NCI-H187 (cell line): Measurements from ENCODE around the gene ABCA12.
"Not testable (repeated sequence)": the region's sequence is repeated elsewhere in the genome, so short reads cannot be mapped to it uniquely, and the experiment has no call there.

Experiments
- DNase-seq, 2 experiments: peaks; one replicate each; lab custom pipeline; 2025; lab: John Stamatoyannopoulos, UW

Gene ABCA12, protein sequence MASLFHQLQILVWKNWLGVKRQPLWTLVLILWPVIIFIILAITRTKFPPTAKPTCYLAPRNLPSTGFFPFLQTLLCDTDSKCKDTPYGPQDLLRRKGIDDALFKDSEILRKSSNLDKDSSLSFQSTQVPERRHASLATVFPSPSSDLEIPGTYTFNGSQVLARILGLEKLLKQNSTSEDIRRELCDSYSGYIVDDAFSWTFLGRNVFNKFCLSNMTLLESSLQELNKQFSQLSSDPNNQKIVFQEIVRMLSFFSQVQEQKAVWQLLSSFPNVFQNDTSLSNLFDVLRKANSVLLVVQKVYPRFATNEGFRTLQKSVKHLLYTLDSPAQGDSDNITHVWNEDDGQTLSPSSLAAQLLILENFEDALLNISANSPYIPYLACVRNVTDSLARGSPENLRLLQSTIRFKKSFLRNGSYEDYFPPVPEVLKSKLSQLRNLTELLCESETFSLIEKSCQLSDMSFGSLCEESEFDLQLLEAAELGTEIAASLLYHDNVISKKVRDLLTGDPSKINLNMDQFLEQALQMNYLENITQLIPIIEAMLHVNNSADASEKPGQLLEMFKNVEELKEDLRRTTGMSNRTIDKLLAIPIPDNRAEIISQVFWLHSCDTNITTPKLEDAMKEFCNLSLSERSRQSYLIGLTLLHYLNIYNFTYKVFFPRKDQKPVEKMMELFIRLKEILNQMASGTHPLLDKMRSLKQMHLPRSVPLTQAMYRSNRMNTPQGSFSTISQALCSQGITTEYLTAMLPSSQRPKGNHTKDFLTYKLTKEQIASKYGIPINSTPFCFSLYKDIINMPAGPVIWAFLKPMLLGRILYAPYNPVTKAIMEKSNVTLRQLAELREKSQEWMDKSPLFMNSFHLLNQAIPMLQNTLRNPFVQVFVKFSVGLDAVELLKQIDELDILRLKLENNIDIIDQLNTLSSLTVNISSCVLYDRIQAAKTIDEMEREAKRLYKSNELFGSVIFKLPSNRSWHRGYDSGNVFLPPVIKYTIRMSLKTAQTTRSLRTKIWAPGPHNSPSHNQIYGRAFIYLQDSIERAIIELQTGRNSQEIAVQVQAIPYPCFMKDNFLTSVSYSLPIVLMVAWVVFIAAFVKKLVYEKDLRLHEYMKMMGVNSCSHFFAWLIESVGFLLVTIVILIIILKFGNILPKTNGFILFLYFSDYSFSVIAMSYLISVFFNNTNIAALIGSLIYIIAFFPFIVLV (N-terminal part only)

DNA sequence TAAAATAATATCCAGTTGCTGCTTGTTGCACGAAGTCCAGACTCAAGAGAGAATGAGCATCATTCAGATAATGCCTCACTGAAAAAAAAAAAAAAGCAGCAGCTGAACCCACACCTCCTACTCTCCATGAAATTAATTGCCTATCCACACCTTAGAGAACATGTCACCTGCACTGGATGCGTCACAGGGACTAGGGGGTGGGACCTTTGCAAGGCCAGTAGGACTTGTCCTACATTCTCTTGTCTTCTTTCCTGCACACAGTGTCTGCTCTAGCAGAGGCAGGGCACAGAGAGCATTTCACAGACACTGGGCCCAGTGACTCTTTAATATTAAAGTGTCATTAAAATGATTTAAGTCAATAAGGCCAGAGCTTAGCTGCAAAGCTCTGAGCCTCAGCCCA is at the start of gene ABCA12:
Gene ABCA12 (minus strand): TSS at position 148 of the 400 bp plus-strand sequence. CDS start 418 bp downstream, outside the sequence.
- no peak for DNase-seq

DNA sequence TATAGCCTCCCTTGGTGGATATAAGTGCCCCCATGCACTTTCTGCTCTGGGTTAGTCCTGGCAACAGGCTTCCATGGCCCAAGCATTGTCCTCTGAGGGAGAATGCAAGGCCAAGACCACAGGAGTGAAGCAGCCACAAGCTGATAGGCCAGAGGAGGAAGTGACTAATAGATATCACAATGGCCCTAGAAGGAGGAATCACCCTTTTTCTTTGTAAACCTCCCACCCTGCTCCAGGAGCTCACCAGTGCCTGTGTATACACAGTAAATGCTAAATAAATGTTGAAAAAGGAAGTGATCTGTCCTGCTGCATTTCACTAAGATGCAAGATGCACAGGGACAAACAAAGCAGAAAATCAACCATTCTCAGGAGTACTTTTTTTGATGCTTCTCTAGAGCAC is 49.7 kb upstream of the ABCA12 start:
- DNase-seq, result no peak

DNA sequence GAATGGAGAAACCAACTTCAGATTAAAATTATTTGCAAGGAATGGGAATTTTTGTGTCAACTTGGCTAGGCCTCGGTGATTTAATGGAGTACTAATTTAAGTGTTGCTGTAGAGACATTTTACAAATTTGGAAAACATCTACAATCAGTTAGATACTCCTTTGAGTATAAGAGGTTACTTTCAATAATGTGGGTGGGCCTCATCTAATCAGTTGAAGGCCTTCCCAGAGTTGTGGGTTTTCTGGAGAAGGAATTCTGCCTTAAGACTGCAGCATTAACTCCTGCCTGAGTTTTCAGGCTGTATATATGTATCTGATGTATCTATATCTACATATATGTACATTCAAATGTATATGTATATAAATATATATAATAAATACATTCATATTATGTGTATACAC is 47.6 kb upstream of the ABCA12 start:
- DNase-seq, result no peak

DNA sequence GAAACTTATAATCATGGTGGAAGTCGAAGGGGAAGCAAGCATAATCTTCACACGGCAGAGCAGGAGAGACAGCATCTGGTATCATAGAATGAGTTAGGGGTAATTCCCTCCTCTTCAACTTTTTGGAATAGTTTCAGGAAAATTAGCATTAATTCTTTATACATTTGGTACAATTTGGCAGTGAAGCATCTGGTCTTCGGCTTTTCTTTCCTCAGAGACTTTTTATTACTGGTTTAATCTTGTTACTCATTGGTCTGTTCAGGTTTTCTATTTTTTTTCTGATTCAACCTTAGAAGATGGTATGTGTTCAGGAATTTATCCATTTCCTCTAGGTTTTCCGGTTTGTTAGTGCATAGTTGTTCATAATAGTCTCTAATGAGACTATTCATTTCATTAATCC is 39.7 kb upstream of the ABCA12 start:
- no peak for DNase-seq

DNA sequence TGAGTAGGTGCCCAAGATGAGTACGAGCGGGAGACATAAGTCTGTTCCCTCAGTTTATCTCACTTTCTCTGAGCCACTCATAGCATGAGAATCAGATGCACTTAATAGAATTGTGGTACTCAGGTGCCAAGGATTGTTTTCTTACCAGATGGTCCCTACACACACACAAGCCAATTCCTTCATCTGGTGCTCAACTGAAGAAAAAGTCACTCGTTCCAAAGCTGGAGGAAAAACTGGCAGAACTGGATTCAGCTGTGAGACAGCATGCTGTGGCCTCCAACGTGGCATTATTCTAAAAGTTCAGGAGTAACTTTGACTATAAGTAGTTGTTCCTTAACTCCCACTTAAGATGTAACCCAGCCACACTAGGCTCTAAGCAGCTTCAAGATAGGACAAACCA is 33.4 kb upstream of the ABCA12 start:
- DNase-seq, result no peak

DNA sequence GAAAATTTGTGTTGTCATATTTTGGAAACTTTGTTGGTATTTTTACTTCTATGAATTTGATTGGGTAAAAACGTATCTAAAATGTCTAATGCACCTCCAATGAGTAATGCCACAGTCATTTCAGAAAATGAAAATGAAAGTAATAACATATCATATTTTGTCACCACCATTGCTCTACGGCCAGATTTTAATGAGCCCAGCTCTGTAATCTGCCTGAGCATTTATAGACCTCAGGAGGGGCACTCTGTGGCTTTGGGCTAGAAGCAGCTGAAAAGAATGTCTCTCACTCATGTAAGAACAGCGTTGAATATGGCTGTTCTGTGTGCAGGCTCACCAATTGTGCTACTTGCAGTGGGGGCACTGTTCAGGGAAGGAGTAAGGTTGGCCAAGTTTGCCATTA is 32.7 kb upstream of the ABCA12 start:
- no peak for DNase-seq

DNA sequence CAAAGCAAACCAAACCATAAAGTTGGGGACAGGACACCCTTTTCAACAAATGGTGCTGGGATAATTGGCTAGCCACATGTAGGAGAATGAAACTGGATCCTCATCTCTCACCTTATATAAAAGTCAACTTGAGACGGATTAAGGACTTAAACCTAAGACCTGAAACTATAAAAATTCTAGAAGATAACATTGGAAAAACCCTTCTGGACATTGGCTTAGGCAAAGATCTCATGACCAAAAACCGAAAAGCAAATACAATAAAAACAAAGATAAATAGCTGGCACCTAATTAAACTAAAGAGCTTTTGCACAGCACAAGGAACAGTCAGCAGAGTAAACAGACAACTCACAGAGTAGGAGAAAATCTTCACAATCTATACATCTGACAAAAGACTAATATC is 28.1 kb upstream of the ABCA12 start:
- not testable (repeated sequence) for DNase-seq

DNA sequence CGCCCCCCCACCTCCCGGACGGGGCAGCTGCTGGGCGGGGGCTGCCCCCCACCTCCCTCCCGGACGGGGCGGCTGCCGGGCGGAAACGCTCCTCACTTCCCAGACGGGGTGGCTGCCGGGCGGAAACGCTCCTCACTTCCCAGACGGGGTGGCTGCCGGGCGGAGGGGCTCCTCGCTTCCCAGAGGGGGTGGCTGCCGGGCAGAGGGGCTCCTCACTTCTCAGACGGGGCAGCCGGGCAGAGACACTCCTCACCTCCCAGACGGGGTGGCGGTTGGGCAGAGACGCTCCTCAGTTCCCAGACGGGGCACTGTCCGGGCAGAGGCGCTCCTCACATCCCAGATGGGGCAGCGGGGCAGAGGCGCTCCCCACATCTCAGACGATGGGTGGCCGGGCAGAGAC is 24.9 kb upstream of the ABCA12 start:
- not testable (repeated sequence) for DNase-seq

DNA sequence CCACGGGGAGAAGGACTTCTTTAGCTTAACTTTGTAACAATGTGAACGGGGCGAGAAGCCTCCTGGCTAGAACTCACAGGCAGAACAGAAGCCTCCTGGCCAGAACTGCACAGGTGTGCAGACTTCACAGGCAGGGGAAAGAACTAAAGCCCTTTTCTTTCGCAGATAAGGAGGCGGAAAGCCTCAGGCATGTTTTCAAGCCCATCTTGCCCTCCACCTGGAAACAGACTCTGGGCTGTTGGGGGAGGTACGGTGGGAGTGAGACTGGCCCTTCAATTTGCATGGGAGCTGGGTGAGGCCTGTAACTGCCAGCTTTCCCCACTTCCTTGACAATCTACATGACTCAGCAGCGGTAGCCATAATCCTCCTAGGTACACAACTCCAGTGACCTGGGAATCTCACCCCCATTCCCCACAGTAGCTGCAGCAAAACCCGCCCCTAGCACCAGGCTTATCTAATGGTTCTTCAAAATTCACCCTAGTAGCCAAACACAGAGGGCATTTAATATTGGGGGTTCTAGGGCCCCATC is 22.9 kb upstream of the ABCA12 start:
- no peak for DNase-seq

DNA sequence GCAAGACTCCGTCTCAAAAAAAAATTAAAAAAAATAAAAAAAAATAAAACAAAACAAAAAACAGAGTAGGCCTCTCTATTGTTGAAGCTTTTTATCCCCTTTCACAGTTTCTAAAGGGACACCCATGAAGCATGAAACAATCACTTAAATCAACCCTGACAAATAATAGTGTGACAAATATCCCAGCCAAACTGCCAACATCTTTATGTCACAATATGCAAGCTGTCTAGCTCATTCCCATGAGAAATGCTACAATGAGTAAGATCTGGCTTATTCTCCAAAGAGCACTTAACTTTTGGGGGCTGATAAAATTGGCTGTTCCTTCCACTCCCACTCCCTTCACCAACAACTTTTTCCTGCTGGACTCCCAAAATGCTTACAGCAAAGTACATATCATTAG is 21.7 kb upstream of the ABCA12 start:
- DNase-seq, result no peak

DNA sequence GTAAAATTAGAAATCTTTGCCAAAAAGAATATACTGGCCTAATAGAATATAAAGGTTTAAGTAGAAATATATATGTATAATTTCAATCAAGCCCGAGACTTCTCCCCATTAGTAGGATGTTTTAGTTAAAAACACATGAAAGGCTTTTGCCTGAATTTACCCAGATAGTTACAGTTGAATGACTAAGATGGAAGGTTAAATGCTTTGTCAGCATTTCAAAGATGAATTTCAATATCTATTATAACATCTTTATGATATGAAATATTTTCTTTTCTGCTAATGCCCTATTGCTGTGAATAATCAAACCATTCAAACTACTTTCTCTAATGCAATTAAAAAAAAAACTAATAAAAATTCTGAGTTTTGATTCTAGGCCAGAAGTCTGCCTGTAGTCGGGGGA is 18.0 kb upstream of the ABCA12 start:
- DNase-seq, result no peak

DNA sequence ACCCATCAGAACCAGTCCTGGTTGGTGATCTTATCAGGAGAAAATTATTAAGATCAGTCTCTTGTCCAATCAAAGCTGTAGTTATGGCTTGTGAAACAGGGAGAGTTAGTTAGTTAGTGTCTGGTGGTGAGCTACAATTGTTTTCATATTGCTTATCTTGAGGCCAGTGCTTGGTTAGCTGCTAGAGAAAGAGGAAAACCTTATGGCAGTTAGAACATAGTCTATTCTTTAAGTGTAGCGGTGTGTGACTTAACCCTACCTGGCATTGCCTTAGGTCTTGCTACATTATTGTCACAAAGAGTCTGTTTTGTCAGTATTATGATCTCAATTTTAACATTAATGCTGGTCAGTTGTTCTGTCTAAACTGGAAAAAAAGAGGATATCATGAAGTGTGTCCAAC is 11.5 kb upstream of the ABCA12 start:
- no peak for DNase-seq

DNA sequence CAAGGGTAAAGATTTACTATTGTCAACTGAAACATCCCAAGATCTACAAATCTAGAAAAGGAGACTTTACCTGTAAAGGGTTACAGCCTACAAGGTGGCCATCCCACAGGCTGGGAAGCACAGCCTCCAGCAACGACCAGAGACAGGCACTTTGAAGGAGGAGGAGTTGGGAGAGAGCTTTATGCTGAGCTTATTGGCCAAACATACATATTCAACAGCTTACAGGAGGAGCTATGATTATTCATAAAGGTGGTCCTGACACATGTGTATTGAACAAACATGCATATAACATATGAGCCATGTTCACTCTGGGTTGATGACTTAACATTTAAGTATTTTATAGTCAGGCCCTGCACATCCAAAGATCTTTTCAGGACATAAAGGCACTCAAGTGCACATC is 11.1 kb upstream of the ABCA12 start:
- DNase-seq, result no peak

DNA sequence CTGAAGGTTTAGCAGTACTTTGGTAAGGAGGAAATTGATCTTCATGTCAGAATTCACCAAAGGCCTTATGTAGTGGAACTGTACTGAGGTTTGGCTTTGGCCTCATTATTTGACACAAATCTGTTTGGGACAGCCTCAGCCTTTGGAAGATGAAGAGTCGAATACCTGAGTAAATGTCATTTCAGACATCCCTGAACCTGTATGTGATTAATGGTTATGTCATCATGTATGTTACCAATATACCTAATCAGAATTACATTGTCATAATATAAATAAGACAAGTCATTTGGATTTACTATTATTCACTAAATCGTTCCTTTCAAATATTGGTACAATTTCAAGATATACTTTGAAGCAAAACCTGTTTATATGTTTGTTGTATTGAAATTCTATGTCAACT is 10.6 kb upstream of the ABCA12 start:
- DNase-seq, result no peak

DNA sequence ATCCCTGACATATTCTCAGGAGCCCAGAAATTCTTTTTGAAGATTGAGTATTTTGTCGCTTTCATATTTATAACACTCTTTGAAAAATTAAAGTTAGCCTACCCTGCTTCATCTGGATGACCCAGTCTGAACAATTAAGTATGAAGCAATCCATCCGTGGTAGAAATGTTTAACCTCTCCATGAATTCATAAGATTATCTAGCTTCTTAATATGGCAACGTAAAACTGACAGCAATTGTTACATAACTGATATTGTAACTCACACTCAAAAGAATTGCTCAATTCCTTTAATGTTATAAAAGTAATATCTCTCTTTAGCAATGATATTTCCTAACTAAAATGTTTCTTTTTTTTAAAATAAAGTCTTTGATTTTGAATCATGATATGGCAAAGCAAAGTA is 7.2 kb upstream of the ABCA12 start:
- no peak for DNase-seq

DNA sequence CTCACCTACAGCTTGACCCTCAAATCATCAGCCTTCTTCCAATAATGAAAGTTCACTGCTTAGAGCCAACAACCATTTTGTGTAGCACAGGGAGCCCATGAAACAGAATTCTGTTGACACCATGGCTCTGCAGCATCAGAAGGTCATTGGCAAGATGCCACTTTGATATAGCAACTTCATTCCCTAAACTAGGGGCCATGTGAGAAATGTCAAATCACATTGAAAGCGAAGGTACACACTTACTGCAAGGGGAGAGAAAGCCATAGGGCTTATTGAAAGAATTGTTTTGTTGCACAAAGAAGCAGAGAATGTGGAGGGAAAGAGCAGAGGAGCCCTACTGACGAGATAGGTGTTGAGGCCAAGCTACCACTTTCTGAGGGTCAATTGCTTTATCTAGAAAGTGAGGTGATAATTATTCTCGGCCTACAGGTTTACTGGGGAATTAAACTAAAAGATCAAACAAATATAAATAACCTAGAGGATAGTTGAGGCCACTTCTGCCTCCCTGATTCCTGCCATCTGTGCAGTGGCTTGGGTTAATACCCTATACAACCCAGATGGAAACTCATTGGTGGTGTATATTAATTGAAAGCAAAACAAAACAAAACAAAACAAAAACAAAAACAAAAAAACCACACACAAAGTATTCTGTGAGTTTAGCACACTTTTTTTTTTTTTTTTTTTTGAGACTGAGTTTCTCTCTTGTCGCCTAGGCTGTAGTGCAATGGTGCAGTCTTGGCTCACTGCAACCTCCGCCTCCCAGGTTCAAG is 5.9 kb upstream of the ABCA12 start:
- no peak for DNase-seq

DNA sequence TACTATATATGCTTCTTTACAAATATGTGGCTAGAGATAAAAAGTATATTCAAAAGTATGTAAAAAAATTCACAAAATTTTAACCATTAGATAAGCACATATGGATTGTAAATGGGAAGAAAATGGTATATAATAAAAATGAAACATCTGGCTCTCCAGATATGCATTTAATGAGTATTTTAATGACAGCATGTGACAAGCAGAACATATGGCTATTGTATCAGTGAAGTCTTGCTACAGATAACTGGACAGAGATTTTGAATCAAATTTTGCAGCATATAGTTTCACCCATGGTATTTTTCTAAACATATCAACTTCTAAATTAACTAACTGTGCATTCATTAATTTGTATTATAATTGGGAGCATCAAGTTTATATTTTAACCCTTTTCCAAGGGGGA is 5.0 kb upstream of the ABCA12 start:
- DNase-seq, result no peak

DNA sequence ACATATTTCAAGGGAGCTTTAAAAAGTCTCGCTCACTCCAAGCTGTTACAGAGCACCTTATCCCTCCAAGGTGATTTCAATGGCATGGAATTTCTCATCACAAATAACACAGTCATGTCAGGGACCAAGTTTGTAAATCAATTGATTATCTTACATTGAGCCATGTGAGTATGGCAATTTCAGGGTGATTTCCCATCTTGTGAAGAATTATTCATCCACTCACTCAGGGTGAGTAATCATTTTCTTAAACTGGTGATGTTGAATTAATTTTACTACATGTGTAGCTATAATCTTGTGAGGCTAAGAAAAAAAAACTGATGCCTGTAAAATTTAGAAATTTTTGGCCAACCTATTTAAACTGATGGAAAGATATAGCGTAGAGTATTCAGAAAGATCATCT is 3.3 kb upstream of the ABCA12 start:
- DNase-seq, result no peak

DNA sequence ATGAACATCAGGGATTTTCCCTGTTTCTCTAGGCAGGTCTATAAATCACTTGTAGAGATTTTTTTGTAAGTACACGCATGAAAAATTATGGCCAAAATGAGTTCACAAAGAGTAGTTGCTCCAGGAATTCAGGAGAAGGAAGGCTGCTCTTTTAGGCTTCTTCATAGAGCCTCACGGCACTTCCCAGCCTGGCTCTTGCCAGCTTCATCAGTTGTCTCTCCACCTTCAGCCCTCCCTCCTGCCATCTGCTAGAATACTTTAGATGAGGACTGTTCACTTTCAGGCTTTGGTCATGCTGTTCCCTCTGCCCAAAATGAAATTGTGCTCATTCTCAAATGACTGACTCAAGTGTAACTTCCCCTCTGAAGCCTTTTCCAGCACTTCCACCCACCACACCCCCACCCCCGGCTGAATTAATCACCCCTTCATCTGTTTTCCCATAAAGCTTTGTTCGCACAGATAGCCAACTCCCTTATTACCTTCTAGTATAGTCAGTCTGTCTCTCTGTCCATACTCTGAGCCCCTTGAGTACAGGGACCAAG is 1.8 kb upstream of the ABCA12 start:
- DNase-seq, result no peak

DNA sequence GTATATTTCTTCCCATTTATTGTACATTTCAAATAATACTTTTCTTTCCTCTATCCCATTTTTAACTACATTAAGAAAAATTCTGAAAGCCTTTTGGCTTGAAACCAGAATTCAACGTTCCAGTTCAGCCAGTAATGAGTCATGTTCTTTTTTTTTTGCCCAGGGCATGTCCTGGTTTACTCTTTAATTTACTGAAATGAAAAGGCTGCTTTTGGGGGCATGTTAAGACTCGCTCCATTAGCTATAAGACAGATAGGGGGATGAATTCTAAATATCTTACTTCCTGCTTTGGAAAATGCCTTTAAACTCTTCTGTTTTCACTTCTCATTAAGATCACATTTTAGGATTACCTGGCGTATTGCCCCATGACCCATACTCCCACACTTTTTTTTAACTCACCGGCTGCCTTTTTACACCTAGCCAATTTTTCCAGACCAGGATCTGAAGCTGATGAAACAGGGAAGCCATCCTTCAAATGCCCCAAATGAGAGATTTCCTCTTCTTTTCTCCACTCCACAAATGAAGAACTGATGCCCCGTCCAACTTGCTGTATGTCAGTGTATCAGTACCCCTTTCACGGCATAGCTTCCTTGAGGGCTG is 585 bp downstream of the ABCA12 start:
- no peak for DNase-seq

DNA sequence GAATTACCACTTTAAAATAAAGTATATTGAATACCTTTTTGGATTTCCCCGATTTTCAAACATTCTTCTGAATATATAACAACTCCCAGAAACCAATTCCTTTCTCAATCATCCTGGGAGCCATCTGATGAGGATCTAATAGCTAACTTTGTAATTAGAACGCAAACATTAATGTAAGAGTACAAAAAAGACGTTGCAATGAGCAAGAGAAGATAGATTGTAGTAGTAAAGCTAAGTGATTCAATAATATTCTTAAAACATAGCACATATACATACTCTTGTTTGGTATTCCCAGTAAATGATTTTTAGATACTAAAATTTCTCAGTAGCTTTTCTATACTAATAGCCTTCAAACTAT is 1.1 kb downstream of the ABCA12 start:
- no peak for DNase-seq
